Limb (tissue), 2 donors: Measurements from ENCODE around the gene SLC25A38.
A peak's percentile ranks its signal among the peaks of the same experiment; 100 is the strongest.

Source experiments
- DNase-seq, 2 donors: peaks; one replicate each; pipeline ENCODE4 v3.0.0-alpha.2; 2016; ENCODE audit errors: extremely low spot score in 2 of 2

SLC25A38 gene

GRCh38 chr3:39376959-39377634 lies 6.1 kb upstream of the SLC25A38 start:
- no peak for DNase-seq

GRCh38 chr3:39378088-39378487 lies 5.1 kb upstream of the SLC25A38 start:
- DNase-seq = peak in 1 of 2 donors; percentile 7

GRCh38 chr3:39378957-39379777 lies 4.0 kb upstream of the SLC25A38 start:
- no peak for DNase-seq

- no peak for DNase-seq
These were observed 3.4 kb upstream of the SLC25A38 start for GRCh38 chr3:39379778-39380155.

- DNase-seq = no peak
These were observed 1.7 kb upstream of the SLC25A38 start for GRCh38 chr3:39381432-39381831.

GRCh38 chr3:39383881-39384664 lies 903 bp downstream of the SLC25A38 start:
- peak; percentile 92 to 96 for DNase-seq

GRCh38 chr3:39384665-39385000 lies 1.5 kb downstream of the SLC25A38 start:
- no peak for DNase-seq

GRCh38 chr3:39385456-39386090 lies 2.4 kb downstream of the SLC25A38 start:
- no peak for DNase-seq

GRCh38 chr3:39386318-39386717 lies 3.1 kb downstream of the SLC25A38 start:
- no peak for DNase-seq

- no peak for DNase-seq
These were observed 4.3 kb downstream of the SLC25A38 start for GRCh38 chr3:39387411-39387975.

- DNase-seq = no peak
These were observed 5.0 kb downstream of the SLC25A38 start for GRCh38 chr3:39388153-39388552.

- no peak for DNase-seq
These were observed 5.6 kb downstream of the SLC25A38 start for GRCh38 chr3:39388741-39389248.

- DNase-seq = no peak
These were observed 7.0 kb downstream of the SLC25A38 start for GRCh38 chr3:39390181-39390580.

- no peak for DNase-seq
These were observed 13.5 kb downstream of the SLC25A38 start for GRCh38 chr3:39396690-39397089.

- DNase-seq = no peak
These were observed 15.5 kb downstream of the SLC25A38 start for GRCh38 chr3:39398700-39399099.

GRCh38 chr3:39401983-39402382 lies 18.8 kb downstream of the SLC25A38 start:
- DNase-seq = no peak

GRCh38 chr3:39404943-39405686 lies 21.9 kb downstream of the SLC25A38 start:
- no peak for DNase-seq

- DNase-seq = no peak
These were observed 22.7 kb downstream of the SLC25A38 start for GRCh38 chr3:39405687-39406367.

GRCh38 chr3:39406368-39407258 lies 23.4 kb downstream of the SLC25A38 start, which contains the start of gene RPSA:
RPSA (plus strand) TSS chr3:39406720; CDS start chr3:39407654, 934 bp downstream.
- DNase-seq = peak; percentile 93 to 98
